ENCODE measurements around the gene AAK1. TPM values are rescaled to one million over a fixed set of nuclear protein-coding genes. Genes with fewer than 3 reads are reported as not detected.
"Not testable (repeated sequence)": the region's sequence is repeated elsewhere in the genome, so short reads cannot be mapped to it uniquely, and the experiment has no call there.

Gene AAK1
- total RNA-seq, 1 donor from 2014 or later, result 68.2 TPM

GRCh38 chr2:69554981-69555380, 88.6 kb downstream of the AAK1 start:
- no peak overlapping the region for H3K27ac Mint-ChIP-seq (ENCODE audit: unreplicated experiment)
- H3K9me3 Mint-ChIP-seq (ENCODE audit: unreplicated experiment), result no peaks in the 10 kb centered on the region
- no peak for TF ChIP-seq CTCF (IDR thresholded peaks at IDR 0.05; ENCODE audit: partially characterized antibody, unreplicated experiment)
- H3K27me3 Mint-ChIP-seq (ENCODE audit: unreplicated experiment), result peaks cover 3% of the 10 kb centered on the region
- H3K4me3 Mint-ChIP-seq (ENCODE audit: unreplicated experiment), result no peak overlapping the region
- no peak for DNase-seq
- peaks cover 15% of the 10 kb centered on the region for H3K4me1 Mint-ChIP-seq (ENCODE audit: low read depth, unreplicated experiment)
- H3K36me3 Mint-ChIP-seq (ENCODE audit: unreplicated experiment), result no peaks in the 10 kb centered on the region

GRCh38 chr2:69554568-69554967, 89.0 kb downstream of the AAK1 start:
- H3K27ac Mint-ChIP-seq (ENCODE audit: unreplicated experiment), result no peak overlapping the region
- peaks cover 11% of the 10 kb centered on the region for H3K4me1 Mint-ChIP-seq (ENCODE audit: low read depth, unreplicated experiment)
- TF ChIP-seq CTCF (IDR thresholded peaks at IDR 0.05; ENCODE audit: partially characterized antibody, unreplicated experiment), result no peak
- H3K27me3 Mint-ChIP-seq (ENCODE audit: unreplicated experiment), result peaks cover 3% of the 10 kb centered on the region
- no peak for DNase-seq
- no peaks in the 10 kb centered on the region for H3K36me3 Mint-ChIP-seq (ENCODE audit: unreplicated experiment)
- H3K9me3 Mint-ChIP-seq (ENCODE audit: unreplicated experiment), result no peaks in the 10 kb centered on the region
- no peak overlapping the region for H3K4me3 Mint-ChIP-seq (ENCODE audit: unreplicated experiment)

- Mint-ChIP-seq H3K36me3 (ENCODE audit: unreplicated experiment) (no peaks in the 10 kb centered on the region), H3K4me1 (ENCODE audit: low read depth, unreplicated experiment) (peaks cover 10% of the 10 kb centered on the region), H3K9me3 (ENCODE audit: unreplicated experiment) (no peaks in the 10 kb centered on the region), H3K4me3 (ENCODE audit: unreplicated experiment) (no peak overlapping the region), H3K27ac (ENCODE audit: unreplicated experiment) (no peak overlapping the region), H3K27me3 (ENCODE audit: unreplicated experiment) (peaks cover 3% of the 10 kb centered on the region)
- TF ChIP-seq CTCF (IDR thresholded peaks at IDR 0.05; ENCODE audit: partially characterized antibody, unreplicated experiment), result no peak
- no peak for DNase-seq
Measured at GRCh38 chr2:69553991-69554390, 89.5 kb downstream of the AAK1 start.

- not testable (repeated sequence) for DNase-seq; H3K36me3 Mint-ChIP-seq (ENCODE audit: unreplicated experiment); H3K9me3 Mint-ChIP-seq (ENCODE audit: unreplicated experiment); H3K27ac Mint-ChIP-seq (ENCODE audit: unreplicated experiment); H3K4me3 Mint-ChIP-seq (ENCODE audit: unreplicated experiment); H3K27me3 Mint-ChIP-seq (ENCODE audit: unreplicated experiment)
- peaks cover 14% of the 10 kb centered on the region for H3K4me1 Mint-ChIP-seq (ENCODE audit: low read depth, unreplicated experiment)
Measured at GRCh38 chr2:69550511-69550910, 93.0 kb downstream of the AAK1 start.

GRCh38 chr2:69549421-69549820, 94.1 kb downstream of the AAK1 start:
- DNase-seq, result no peak
- Mint-ChIP-seq H3K27me3 (ENCODE audit: unreplicated experiment) (peaks cover 6% of the 10 kb centered on the region), H3K9me3 (ENCODE audit: unreplicated experiment) (peaks cover 2% of the 10 kb centered on the region), H3K4me3 (ENCODE audit: unreplicated experiment) (no peak overlapping the region), H3K27ac (ENCODE audit: unreplicated experiment) (no peak overlapping the region), H3K36me3 (ENCODE audit: unreplicated experiment) (no peaks in the 10 kb centered on the region), H3K4me1 (ENCODE audit: low read depth, unreplicated experiment) (peaks cover 11% of the 10 kb centered on the region)
- TF ChIP-seq CTCF (IDR thresholded peaks at IDR 0.05; ENCODE audit: partially characterized antibody, unreplicated experiment), result no peak
